ENCODE measurements around the gene ASB2. TPM values are rescaled to one million over a fixed set of nuclear protein-coding genes. Genes with fewer than 3 reads are reported as not detected.

Gene ASB2
- total and polyA plus RNA-seq, 2 donors = 2.6 to 3.7 TPM

- Histone ChIP-seq H3K9me3 (ENCODE audit: control insufficient read depth in 2 of 2, insufficient read depth in 1 of 2, low read length in 1 of 2) (no peaks in the 10 kb centered on the region), H3K27me3 (ENCODE audit: control insufficient read depth in 2 of 2, insufficient read depth in 1 of 2, low read length in 1 of 2) (no peaks in the 10 kb centered on the region), H3K27ac (ENCODE audit: low read depth in 1 of 2, low read length in 1 of 2) (no peak overlapping the region), H3K4me3 (ENCODE audit: low read length in 2 of 2) (no peak overlapping the region), H3K4me1 (ENCODE audit: control insufficient read depth in 2 of 2, insufficient read depth in 2 of 2, low read length in 2 of 2) (no peaks in the 10 kb centered on the region), H3K36me3 (ENCODE audit: control insufficient read depth in 2 of 2, insufficient read depth in 2 of 2, low read length in 1 of 2) (no peaks in the 10 kb centered on the region)
- no peak for DNase-seq (ENCODE audit: low read depth in 6 of 9, low spot score in 9 of 9)
- WGBS = 95% methylated on average over 14 of the region's 14 CpGs
Measured at GRCh38 chr14:93924592-93925355, 51.6 kb downstream of the ASB2 start.

GRCh38 chr14:93923626-93924025, 52.7 kb downstream of the ASB2 start:
- no peaks in the 10 kb centered on the region for H3K27me3 ChIP-seq (ENCODE audit: control insufficient read depth in 2 of 2, insufficient read depth in 1 of 2, low read length in 1 of 2)
- no peak for DNase-seq (ENCODE audit: low read depth in 6 of 9, low spot score in 9 of 9)
- H3K36me3 ChIP-seq (ENCODE audit: control insufficient read depth in 2 of 2, insufficient read depth in 2 of 2, low read length in 1 of 2) = no peaks in the 10 kb centered on the region
- WGBS = 92% methylated on average over 8 of the region's 8 CpGs
- H3K9me3 ChIP-seq (ENCODE audit: control insufficient read depth in 2 of 2, insufficient read depth in 1 of 2, low read length in 1 of 2) = no peaks in the 10 kb centered on the region
- H3K4me1 ChIP-seq (ENCODE audit: control insufficient read depth in 2 of 2, insufficient read depth in 2 of 2, low read length in 2 of 2) = no peaks in the 10 kb centered on the region
- H3K27ac ChIP-seq (ENCODE audit: low read depth in 1 of 2, low read length in 1 of 2) = no peak overlapping the region
- no peak overlapping the region for H3K4me3 ChIP-seq (ENCODE audit: low read length in 2 of 2)

- DNase-seq (ENCODE audit: low read depth in 6 of 9, low spot score in 9 of 9) = no peak
- Histone ChIP-seq H3K36me3 (ENCODE audit: control insufficient read depth in 2 of 2, insufficient read depth in 2 of 2, low read length in 1 of 2) (no peaks in the 10 kb centered on the region), H3K4me3 (ENCODE audit: low read length in 2 of 2) (no peak overlapping the region), H3K4me1 (ENCODE audit: control insufficient read depth in 2 of 2, insufficient read depth in 2 of 2, low read length in 2 of 2) (no peaks in the 10 kb centered on the region), H3K27me3 (ENCODE audit: control insufficient read depth in 2 of 2, insufficient read depth in 1 of 2, low read length in 1 of 2) (no peaks in the 10 kb centered on the region), H3K27ac (ENCODE audit: low read depth in 1 of 2, low read length in 1 of 2) (no peak overlapping the region), H3K9me3 (ENCODE audit: control insufficient read depth in 2 of 2, insufficient read depth in 1 of 2, low read length in 1 of 2) (no peaks in the 10 kb centered on the region)
- WGBS = 91% methylated on average over 18 of the region's 18 CpGs
Measured at GRCh38 chr14:93921001-93921806, 55.2 kb downstream of the ASB2 start.

GRCh38 chr14:93917141-93917540, 59.2 kb downstream of the ASB2 start:
- H3K4me3 ChIP-seq (ENCODE audit: low read length in 2 of 2) = no peak overlapping the region
- WGBS = 90% methylated on average over 7 of the region's 7 CpGs
- H3K27me3 ChIP-seq (ENCODE audit: control insufficient read depth in 2 of 2, insufficient read depth in 1 of 2, low read length in 1 of 2) = no peaks in the 10 kb centered on the region
- no peak for DNase-seq (ENCODE audit: low read depth in 6 of 9, low spot score in 9 of 9)
- no peak overlapping the region for H3K27ac ChIP-seq (ENCODE audit: low read depth in 1 of 2, low read length in 1 of 2)
- H3K4me1 ChIP-seq (ENCODE audit: control insufficient read depth in 2 of 2, insufficient read depth in 2 of 2, low read length in 2 of 2) = no peaks in the 10 kb centered on the region
- H3K36me3 ChIP-seq (ENCODE audit: control insufficient read depth in 2 of 2, insufficient read depth in 2 of 2, low read length in 1 of 2) = no peaks in the 10 kb centered on the region
- peaks cover 0 to 9% of the 10 kb centered on the region in 2 donors for H3K9me3 ChIP-seq (ENCODE audit: control insufficient read depth in 2 of 2, insufficient read depth in 1 of 2, low read length in 1 of 2)

GRCh38 chr14:93916498-93916897, 59.9 kb downstream of the ASB2 start:
- H3K36me3 ChIP-seq (ENCODE audit: control insufficient read depth in 2 of 2, insufficient read depth in 2 of 2, low read length in 1 of 2) = no peaks in the 10 kb centered on the region
- H3K4me3 ChIP-seq (ENCODE audit: low read length in 2 of 2) = no peak overlapping the region
- H3K27me3 ChIP-seq (ENCODE audit: control insufficient read depth in 2 of 2, insufficient read depth in 1 of 2, low read length in 1 of 2) = no peaks in the 10 kb centered on the region
- WGBS = 73% methylated on average over 3 of the region's 3 CpGs
- H3K4me1 ChIP-seq (ENCODE audit: control insufficient read depth in 2 of 2, insufficient read depth in 2 of 2, low read length in 2 of 2) = no peaks in the 10 kb centered on the region
- DNase-seq (ENCODE audit: low read depth in 6 of 9, low spot score in 9 of 9) = no peak
- no peak overlapping the region for H3K27ac ChIP-seq (ENCODE audit: low read depth in 1 of 2, low read length in 1 of 2)
- H3K9me3 ChIP-seq (ENCODE audit: control insufficient read depth in 2 of 2, insufficient read depth in 1 of 2, low read length in 1 of 2) = peaks cover 0 to 9% of the 10 kb centered on the region in 2 donors

- 64% methylated on average over 2 of the region's 2 CpGs for WGBS
- Histone ChIP-seq H3K36me3 (ENCODE audit: control insufficient read depth in 2 of 2, insufficient read depth in 2 of 2, low read length in 1 of 2) (no peaks in the 10 kb centered on the region), H3K9me3 (ENCODE audit: control insufficient read depth in 2 of 2, insufficient read depth in 1 of 2, low read length in 1 of 2) (peaks cover 0 to 9% of the 10 kb centered on the region in 2 donors), H3K27ac (ENCODE audit: low read depth in 1 of 2, low read length in 1 of 2) (no peak overlapping the region), H3K27me3 (ENCODE audit: control insufficient read depth in 2 of 2, insufficient read depth in 1 of 2, low read length in 1 of 2) (no peaks in the 10 kb centered on the region), H3K4me1 (ENCODE audit: control insufficient read depth in 2 of 2, insufficient read depth in 2 of 2, low read length in 2 of 2) (no peaks in the 10 kb centered on the region), H3K4me3 (ENCODE audit: low read length in 2 of 2) (no peak overlapping the region)
- DNase-seq (ENCODE audit: low read depth in 6 of 9, low spot score in 9 of 9) = no peak
Measured at GRCh38 chr14:93915800-93916199, 60.6 kb downstream of the ASB2 start.

- no peak overlapping the region for H3K27ac ChIP-seq (ENCODE audit: low read depth in 1 of 2, low read length in 1 of 2)
- WGBS = 88% methylated on average over 14 of the region's 14 CpGs
Measured at GRCh38 chr14:93915070-93915705, 61.2 kb downstream of the ASB2 start.

GRCh38 chr14:93914278-93914677, 62.1 kb downstream of the ASB2 start:
- H3K27me3 ChIP-seq (ENCODE audit: control insufficient read depth in 2 of 2, insufficient read depth in 1 of 2, low read length in 1 of 2) = no peaks in the 10 kb centered on the region
- no peaks in the 10 kb centered on the region for H3K4me1 ChIP-seq (ENCODE audit: control insufficient read depth in 2 of 2, insufficient read depth in 2 of 2, low read length in 2 of 2)
- 93% methylated on average over 4 of the region's 4 CpGs for WGBS
- H3K27ac ChIP-seq (ENCODE audit: low read depth in 1 of 2, low read length in 1 of 2) = no peak overlapping the region
- DNase-seq (ENCODE audit: low read depth in 6 of 9, low spot score in 9 of 9) = no peak
- no peaks in the 10 kb centered on the region for H3K36me3 ChIP-seq (ENCODE audit: control insufficient read depth in 2 of 2, insufficient read depth in 2 of 2, low read length in 1 of 2)
- H3K4me3 ChIP-seq (ENCODE audit: low read length in 2 of 2) = no peak overlapping the region
- H3K9me3 ChIP-seq (ENCODE audit: control insufficient read depth in 2 of 2, insufficient read depth in 1 of 2, low read length in 1 of 2) = peaks cover 0 to 9% of the 10 kb centered on the region in 2 donors

More at GRCh38 chr14:93915070-93915705, 61.2 kb downstream of the ASB2 start:
- H3K27me3 ChIP-seq (ENCODE audit: control insufficient read depth in 2 of 2, insufficient read depth in 1 of 2, low read length in 1 of 2) = no peaks in the 10 kb centered on the region
- DNase-seq (ENCODE audit: low read depth in 6 of 9, low spot score in 9 of 9) = no peak
- no peak overlapping the region for H3K4me3 ChIP-seq (ENCODE audit: low read length in 2 of 2)
- H3K9me3 ChIP-seq (ENCODE audit: control insufficient read depth in 2 of 2, insufficient read depth in 1 of 2, low read length in 1 of 2) = peaks cover 0 to 9% of the 10 kb centered on the region in 2 donors
- H3K36me3 ChIP-seq (ENCODE audit: control insufficient read depth in 2 of 2, insufficient read depth in 2 of 2, low read length in 1 of 2) = no peaks in the 10 kb centered on the region
- no peaks in the 10 kb centered on the region for H3K4me1 ChIP-seq (ENCODE audit: control insufficient read depth in 2 of 2, insufficient read depth in 2 of 2, low read length in 2 of 2)

GRCh38 chr14:93912782-93913181, 63.6 kb downstream of the ASB2 start:
- Histone ChIP-seq H3K27ac (ENCODE audit: low read depth in 1 of 2, low read length in 1 of 2) (no peak overlapping the region), H3K4me1 (ENCODE audit: control insufficient read depth in 2 of 2, insufficient read depth in 2 of 2, low read length in 2 of 2) (no peaks in the 10 kb centered on the region), H3K27me3 (ENCODE audit: control insufficient read depth in 2 of 2, insufficient read depth in 1 of 2, low read length in 1 of 2) (no peaks in the 10 kb centered on the region), H3K36me3 (ENCODE audit: control insufficient read depth in 2 of 2, insufficient read depth in 2 of 2, low read length in 1 of 2) (no peaks in the 10 kb centered on the region), H3K4me3 (ENCODE audit: low read length in 2 of 2) (no peak overlapping the region), H3K9me3 (ENCODE audit: control insufficient read depth in 2 of 2, insufficient read depth in 1 of 2, low read length in 1 of 2) (peaks cover 0 to 9% of the 10 kb centered on the region in 2 donors)
- no peak for DNase-seq (ENCODE audit: low read depth in 6 of 9, low spot score in 9 of 9)
- WGBS = 96% methylated on average over 4 of the region's 4 CpGs

All from thymus (tissue), 11 donors.